ENCODE data around the gene MXRA7.

DNA sequence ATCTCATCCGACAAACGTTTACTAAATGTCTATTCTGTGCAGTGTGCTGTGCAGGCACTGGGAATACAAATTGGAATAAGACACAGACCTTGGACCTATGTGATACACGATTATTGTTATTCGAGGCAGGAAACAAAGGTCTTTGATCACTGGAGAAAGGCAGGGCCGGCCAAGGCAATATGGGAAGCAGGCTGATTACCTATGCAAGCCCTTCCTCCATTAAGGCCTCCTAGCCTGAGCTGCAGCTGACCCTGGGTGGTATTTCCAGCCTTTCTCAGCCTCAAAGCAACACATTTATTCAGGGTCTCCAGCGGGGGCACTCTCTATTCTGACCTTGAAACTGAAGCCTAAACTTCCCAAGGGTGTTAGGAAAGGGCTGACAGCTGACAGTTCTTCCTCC lies 80.6 kb downstream of the MXRA7 start:
- TF ChIP-seq CTCF (IDR thresholded peaks at IDR 0.05) (no peak), EZH2 (IDR thresholded peaks at IDR 0.05; ENCODE audit: borderline replicate concordance, insufficient read depth, low read depth, low read length, poor library complexity, severe bottlenecking) (no peak)

Data from B cell (primary cell).